HEK293 (cell line): Measurements from ENCODE around the gene PTPRN2.

Experiments
- CTCF ChIA-PET: fragments of 350-600 bp; formaldehyde crosslinking; extraction: SDS; loops from one replicate; lab custom pipeline; 2021; ENCODE audit warnings: antibody characterized with exemption; lab: Yijun Ruan, JAX
- POLR2A ChIA-PET: fragments of 300-600 bp; formaldehyde crosslinking; extraction: SDS; loops from one replicate; lab custom pipeline; 2020; ENCODE audit warnings: antibody characterized with exemption, inconsistent platforms; lab: Yijun Ruan, JAX
- H3K27ac ChIP-seq: fragments of 200-500 bp; sonication (Bioruptor generic); 2 replicates; pipeline ENCODE4 v1.5.1; 2014; ENCODE audit warnings: low read depth, low read length, control low read depth, inconsistent platforms; ENCODE audit errors: extremely low read depth
- H3K36me3 ChIP-seq, 2 experiments: fragments of 200-500 bp in 1 of 2; sonication (Bioruptor generic) in 1 of 2; 1 replicate in 1 of 2; 2 replicates in 1 of 2; pipeline ENCODE4 v1.5.1; 2014 to 2017; ENCODE audit warnings: inconsistent platforms in 2 of 2, low read length in 2 of 2; ENCODE audit not compliant: control insufficient read depth in 2 of 2, insufficient read depth in 1 of 2
- H3K4me1 ChIP-seq: fragments of 200-500 bp; sonication (Bioruptor generic); 2 replicates; pipeline ENCODE4 v1.5.1; 2014; ENCODE audit warnings: mild to moderate bottlenecking, low read length, inconsistent platforms; ENCODE audit not compliant: control insufficient read depth, insufficient read depth
- H3K4me3 ChIP-seq: 2 replicates; pipeline ENCODE4 v1.5.1; 2011; ENCODE audit warnings: low read depth, mild to moderate bottlenecking, control low read depth, low read length, moderate library complexity
- H3K9me3 ChIP-seq: fragments of 200-500 bp; sonication (Bioruptor generic); 2 replicates; pipeline ENCODE4 v1.5.1; 2014; ENCODE audit warnings: low read depth, low read length, inconsistent platforms; ENCODE audit not compliant: control insufficient read depth, insufficient read depth
- HOXA7 ChIP-seq: sonication (generic); formaldehyde crosslinking; IDR thresholded peaks from 2 replicates; pipeline ENCODE4 v1.8.1; 2022; ENCODE audit warnings: missing genetic modification reagents, borderline replicate concordance
- HOXC10 ChIP-seq: sonication (generic); formaldehyde crosslinking; IDR thresholded peaks from 2 replicates; pipeline ENCODE4 v1.8.1; 2023; ENCODE audit warnings: mild to moderate bottlenecking, missing genetic modification reagents
- KLF1 ChIP-seq: fragments of 450-650 bp; formaldehyde crosslinking; IDR thresholded peaks from 2 replicates; pipeline ENCODE4 v1.5.1; 2016; ENCODE audit warnings: missing biosample characterization, missing genetic modification characterization
- KLF10 ChIP-seq: fragments of 450-650 bp; IDR thresholded peaks from 2 replicates; pipeline ENCODE4 v1.5.1; 2018; ENCODE audit warnings: missing biosample characterization, mild to moderate bottlenecking, missing genetic modification characterization
- KLF7 ChIP-seq: fragments of 450-650 bp; formaldehyde crosslinking; IDR thresholded peaks from 2 replicates; pipeline ENCODE4 v1.5.1; 2016; ENCODE audit warnings: missing biosample characterization, missing genetic modification characterization, borderline replicate concordance
- MYNN ChIP-seq: fragments of 450-650 bp; formaldehyde crosslinking; IDR thresholded peaks from 2 replicates; pipeline ENCODE4 v1.5.1; 2016; ENCODE audit warnings: missing biosample characterization, missing genetic modification characterization, borderline replicate concordance
- OSR2 ChIP-seq: fragments of 450-650 bp; formaldehyde crosslinking; IDR thresholded peaks from 2 replicates; pipeline ENCODE4 v1.5.1; 2016; ENCODE audit warnings: missing biosample characterization, missing genetic modification characterization
- TRIM28 ChIP-seq: IDR thresholded peaks from 2 replicates; pipeline ENCODE4 v1.6.1; 2011; ENCODE audit warnings: low read length, control low read depth, borderline replicate concordance
- ZFP41 ChIP-seq: fragments of 450-650 bp; formaldehyde crosslinking; IDR thresholded peaks from 2 replicates; pipeline ENCODE4 v1.5.1; 2016; ENCODE audit warnings: missing biosample characterization, missing genetic modification characterization, borderline replicate concordance
- ZNF140 ChIP-seq: fragments of 450-650 bp; formaldehyde crosslinking; IDR thresholded peaks from 2 replicates; pipeline ENCODE4 v1.5.1; 2016; ENCODE audit warnings: missing biosample characterization, missing genetic modification characterization
- ZNF174 ChIP-seq: fragments of 450-650 bp; formaldehyde crosslinking; IDR thresholded peaks from 2 replicates; pipeline ENCODE4 v1.5.0; 2017; ENCODE audit warnings: missing biosample characterization, mild to moderate bottlenecking, missing genetic modification characterization
- ZNF26 ChIP-seq: fragments of 450-650 bp; formaldehyde crosslinking; IDR thresholded peaks from 2 replicates; pipeline ENCODE4 v1.5.1; 2016; ENCODE audit warnings: missing biosample characterization, missing genetic modification characterization
- ZNF266 ChIP-seq: fragments of 450-650 bp; formaldehyde crosslinking; IDR thresholded peaks from 2 replicates; pipeline ENCODE4 v1.5.1; 2016; ENCODE audit warnings: missing biosample characterization, missing genetic modification characterization, low read depth
- ZNF311 ChIP-seq: fragments of 450-650 bp; formaldehyde crosslinking; IDR thresholded peaks from 2 replicates; pipeline ENCODE4 v1.5.1; 2017; ENCODE audit warnings: missing biosample characterization, missing genetic modification characterization, borderline replicate concordance
- ZNF341 ChIP-seq: fragments of 450-650 bp; formaldehyde crosslinking; IDR thresholded peaks from 2 replicates; pipeline ENCODE4; 2016; ENCODE audit warnings: low read depth, missing biosample characterization, missing genetic modification characterization
- ZNF37A ChIP-seq: fragments of 450-650 bp; IDR thresholded peaks from 2 replicates; pipeline ENCODE4 v1.5.1; 2018; ENCODE audit warnings: missing biosample characterization, missing genetic modification characterization
- ZNF404 ChIP-seq: fragments of 450-650 bp; formaldehyde crosslinking; IDR thresholded peaks from 2 replicates; pipeline ENCODE4 v1.5.1; 2017; ENCODE audit warnings: missing biosample characterization, missing genetic modification characterization
- ZNF416 ChIP-seq: fragments of 450-650 bp; formaldehyde crosslinking; IDR thresholded peaks from 2 replicates; pipeline ENCODE4 v1.5.1; 2016; ENCODE audit warnings: missing biosample characterization, missing genetic modification characterization
- ZNF423 ChIP-seq: fragments of 450-650 bp; formaldehyde crosslinking; IDR thresholded peaks from 2 replicates; pipeline ENCODE4 v1.5.1; 2016; ENCODE audit warnings: missing biosample characterization, missing genetic modification characterization
- ZNF521 ChIP-seq: fragments of 450-650 bp; formaldehyde crosslinking; IDR thresholded peaks from 2 replicates; pipeline ENCODE4 v1.5.1; 2017; ENCODE audit warnings: missing biosample characterization, mild to moderate bottlenecking, missing genetic modification characterization
- ZNF544 ChIP-seq: fragments of 450-650 bp; formaldehyde crosslinking; IDR thresholded peaks from 2 replicates; pipeline ENCODE4 v1.5.0; 2017; ENCODE audit warnings: missing biosample characterization, missing genetic modification characterization
- ZNF670 ChIP-seq: fragments of 450-650 bp; formaldehyde crosslinking; IDR thresholded peaks from 2 replicates; pipeline ENCODE4 v1.5.1; 2016; ENCODE audit warnings: missing biosample characterization, missing genetic modification characterization, low read depth
- ZNF701 ChIP-seq: fragments of 450-650 bp; formaldehyde crosslinking; IDR thresholded peaks from 2 replicates; pipeline ENCODE4 v1.5.1; 2016; ENCODE audit warnings: missing biosample characterization, missing genetic modification characterization
- ZNF707 ChIP-seq: fragments of 450-650 bp; formaldehyde crosslinking; IDR thresholded peaks from 2 replicates; pipeline ENCODE4 v1.5.1; 2016; ENCODE audit warnings: missing biosample characterization, missing genetic modification characterization
- ZNF747 ChIP-seq: fragments of 450-650 bp; formaldehyde crosslinking; IDR thresholded peaks from 2 replicates; pipeline ENCODE4 v1.5.1; 2016; ENCODE audit warnings: missing biosample characterization, missing genetic modification characterization
- ZNF776 ChIP-seq: fragments of 450-650 bp; formaldehyde crosslinking; IDR thresholded peaks from 2 replicates; pipeline ENCODE4 v1.5.0; 2017; ENCODE audit warnings: missing biosample characterization, missing genetic modification characterization, borderline replicate concordance
- ZNF791 ChIP-seq: fragments of 450-650 bp; formaldehyde crosslinking; IDR thresholded peaks from 2 replicates; pipeline ENCODE4 v1.5.1; 2016; ENCODE audit warnings: missing biosample characterization, missing genetic modification characterization
- TF ChIP-seq, protein P1 (sequence below): fragments of 450-650 bp; formaldehyde crosslinking; IDR thresholded peaks from 2 replicates; pipeline ENCODE4 v1.5.1; 2016; ENCODE audit warnings: missing biosample characterization, missing genetic modification characterization
- TF ChIP-seq, protein P2 (sequence below): fragments of 450-650 bp; formaldehyde crosslinking; IDR thresholded peaks from 2 replicates; pipeline ENCODE4 v1.5.1; 2016; ENCODE audit warnings: missing biosample characterization, missing genetic modification characterization

The PTPRN2 gene

GRCh38 chr7:158107806-158108205 lies 479.8 kb downstream of the PTPRN2 start:
- Histone ChIP-seq H3K9me3 (no peaks in the 10 kb centered on the region), H3K27ac (no peak overlapping the region), H3K4me1 (no peaks in the 10 kb centered on the region), H3K36me3 (no peaks in the 10 kb centered on the region), H3K4me3 (no peak overlapping the region)
- ChIA-PET CTCF (no interaction called here), POLR2A (no interaction called here)
- TF ChIP-seq, protein P1, sequence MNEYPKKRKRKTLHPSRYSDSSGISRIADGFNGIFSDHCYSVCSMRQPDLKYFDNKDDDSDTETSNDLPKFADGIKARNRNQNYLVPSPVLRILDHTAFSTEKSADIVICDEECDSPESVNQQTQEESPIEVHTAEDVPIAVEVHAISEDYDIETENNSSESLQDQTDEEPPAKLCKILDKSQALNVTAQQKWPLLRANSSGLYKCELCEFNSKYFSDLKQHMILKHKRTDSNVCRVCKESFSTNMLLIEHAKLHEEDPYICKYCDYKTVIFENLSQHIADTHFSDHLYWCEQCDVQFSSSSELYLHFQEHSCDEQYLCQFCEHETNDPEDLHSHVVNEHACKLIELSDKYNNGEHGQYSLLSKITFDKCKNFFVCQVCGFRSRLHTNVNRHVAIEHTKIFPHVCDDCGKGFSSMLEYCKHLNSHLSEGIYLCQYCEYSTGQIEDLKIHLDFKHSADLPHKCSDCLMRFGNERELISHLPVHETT (tag by site-specific recombination): no peak
- TF ChIP-seq ZNF404 (tag by site-specific recombination) (no peak), ZFP41 (tag by site-specific recombination) (no peak), ZNF37A (tag by site-specific recombination) (no peak), ZNF791 (no peak), ZNF266 (no peak), ZNF311 (no peak), ZNF140 (tag by site-specific recombination) (no peak), ZNF341 (tag by site-specific recombination) (no peak), OSR2 (no peak), ZNF26 (tag by site-specific recombination) (no peak)

- POLR2A ChIA-PET: no interaction called here
- no peak for TF ChIP-seq ZNF544 (tag by site-specific recombination)
- Histone ChIP-seq H3K27ac (no peak overlapping the region), H3K9me3 (no peaks in the 10 kb centered on the region), H3K4me3 (no peak overlapping the region), H3K4me1 (no peaks in the 10 kb centered on the region), H3K36me3 (no peaks in the 10 kb centered on the region)
- CTCF ChIA-PET: interaction anchor here (0.5 kb wide), 1 partner anchor 886 kb away, joined by 3 read pairs; no protein-coding TSS in a partner anchor
These were observed 481.4 kb downstream of the PTPRN2 start for GRCh38 chr7:158106272-158106671.

GRCh38 chr7:158103378-158103777 lies 484.2 kb downstream of the PTPRN2 start:
- H3K27ac ChIP-seq: no peak overlapping the region
- H3K9me3 ChIP-seq: no peaks in the 10 kb centered on the region
- H3K4me1 ChIP-seq: no peaks in the 10 kb centered on the region
- no peak for TF ChIP-seq ZNF174 (tag by site-specific recombination)
- TF ChIP-seq ZNF747 (tag by site-specific recombination): no peak
- no peak for TF ChIP-seq TRIM28
- TF ChIP-seq ZNF521 (tag by site-specific recombination): no peak
- TF ChIP-seq ZNF776 (tag by site-specific recombination): no peak
- no peak for TF ChIP-seq ZNF701 (tag by site-specific recombination)
- no peak for TF ChIP-seq HOXA7 (CRISPR knock-in tag)
- TF ChIP-seq ZNF707 (tag by site-specific recombination): no peak
- TF ChIP-seq MYNN (tag by site-specific recombination): no peak
- no peak for TF ChIP-seq ZNF423 (tag by site-specific recombination)
- no peak for TF ChIP-seq ZNF670 (tag by site-specific recombination)
- no peak for TF ChIP-seq KLF10 (tag by site-specific recombination)
- TF ChIP-seq KLF1: no peak
- TF ChIP-seq, protein P2, sequence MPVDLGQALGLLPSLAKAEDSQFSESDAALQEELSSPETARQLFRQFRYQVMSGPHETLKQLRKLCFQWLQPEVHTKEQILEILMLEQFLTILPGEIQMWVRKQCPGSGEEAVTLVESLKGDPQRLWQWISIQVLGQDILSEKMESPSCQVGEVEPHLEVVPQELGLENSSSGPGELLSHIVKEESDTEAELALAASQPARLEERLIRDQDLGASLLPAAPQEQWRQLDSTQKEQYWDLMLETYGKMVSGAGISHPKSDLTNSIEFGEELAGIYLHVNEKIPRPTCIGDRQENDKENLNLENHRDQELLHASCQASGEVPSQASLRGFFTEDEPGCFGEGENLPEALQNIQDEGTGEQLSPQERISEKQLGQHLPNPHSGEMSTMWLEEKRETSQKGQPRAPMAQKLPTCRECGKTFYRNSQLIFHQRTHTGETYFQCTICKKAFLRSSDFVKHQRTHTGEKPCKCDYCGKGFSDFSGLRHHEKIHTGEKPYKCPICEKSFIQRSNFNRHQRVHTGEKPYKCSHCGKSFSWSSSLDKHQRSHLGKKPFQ (tag by site-specific recombination): no peak
- TF ChIP-seq ZNF416: no peak
- no peak for TF ChIP-seq HOXC10
- no peak for TF ChIP-seq KLF7
- ChIA-PET POLR2A (no interaction called here), CTCF (no interaction called here)
- H3K4me3 ChIP-seq: no peak overlapping the region
- H3K36me3 ChIP-seq: no peaks in the 10 kb centered on the region
